CD4-positive, CD25-positive, alpha-beta regulatory T cell (primary cell): ENCODE results near the gene NTRK2. TPM values are rescaled to one million over a fixed set of nuclear protein-coding genes. Genes with fewer than 3 reads are reported as not detected.

Experiments used
- ATAC-seq, 2 donors: fragments of 150-1000 bp; cut with Tn5 transposase; one replicate each; pipeline ENCODE4 v1.10.0; 2021; ENCODE audit warnings: low read depth in 2 of 2, moderate number of reproducible peaks in 2 of 2, moderate library complexity in 1 of 2
- DNase-seq, 3 donors: peaks; one replicate each; pipeline versions ENCODE4 v3.0.0 to v3.0.0-alpha.2; 2012 to 2022; ENCODE audit warnings: mixed read lengths in 1 of 3
- H3K27ac ChIP-seq: one replicate; pipeline ENCODE4 v1.7.0; 2013; ENCODE audit warnings: mild to moderate bottlenecking, low read length; ENCODE audit not compliant: insufficient read depth, poor library complexity, severe bottlenecking
- H3K27me3 ChIP-seq: one replicate; pipeline ENCODE4 v1.7.0; 2013; ENCODE audit warnings: low read length; ENCODE audit not compliant: control insufficient read depth, insufficient read depth
- H3K36me3 ChIP-seq: one replicate; pipeline ENCODE4 v1.7.0; 2013; ENCODE audit warnings: mild to moderate bottlenecking, low read length, moderate library complexity; ENCODE audit not compliant: control insufficient read depth, insufficient read depth
- H3K4me1 ChIP-seq: 2 replicates; pipeline ENCODE4 v1.7.0; 2013; ENCODE audit warnings: mild to moderate bottlenecking, low read length; ENCODE audit not compliant: insufficient read depth, control insufficient read depth, poor library complexity, severe bottlenecking
- H3K4me3 ChIP-seq: one replicate; pipeline ENCODE4 v1.7.0; 2013; ENCODE audit warnings: low read depth, mild to moderate bottlenecking, low read length, moderate library complexity
- H3K9me3 ChIP-seq, 2 experiments: 1 replicate in 1 of 2; 2 replicates in 1 of 2; pipeline ENCODE4 v1.7.0; 2013; ENCODE audit warnings: low read length in 2 of 2, mild to moderate bottlenecking in 1 of 2, moderate library complexity in 1 of 2; ENCODE audit not compliant: control insufficient read depth in 2 of 2
- H3K27ac Mint-ChIP-seq, 3 donors: one replicate each; pipeline ENCODE4 v1.8.0; 2020 to 2022; ENCODE audit warnings: mild to moderate bottlenecking in 3 of 3, mixed read lengths in 3 of 3, moderate library complexity in 2 of 3
- H3K27me3 Mint-ChIP-seq: one replicate; pipeline ENCODE4 v1.8.0; 2022; ENCODE audit warnings: mild to moderate bottlenecking, mixed read lengths
- H3K36me3 Mint-ChIP-seq: one replicate; pipeline ENCODE4 v1.8.0; 2020; ENCODE audit warnings: mixed read lengths
- H3K4me1 Mint-ChIP-seq, 4 donors: one replicate each; pipeline ENCODE4 v1.8.0; 2020 to 2022; ENCODE audit warnings: mixed read lengths in 4 of 4, mild to moderate bottlenecking in 1 of 4
- H3K4me3 Mint-ChIP-seq, 4 donors: one replicate each; pipeline ENCODE4 v1.8.0; 2020 to 2022; ENCODE audit warnings: mild to moderate bottlenecking in 4 of 4, mixed read lengths in 4 of 4, moderate library complexity in 3 of 4
- H3K9me3 Mint-ChIP-seq, 7 donors: one replicate each; pipeline ENCODE4 v1.8.0; 2020 to 2022; ENCODE audit warnings: mixed read lengths in 7 of 7, mild to moderate bottlenecking in 3 of 7, moderate library complexity in 2 of 7
- polyA plus RNA-seq, 4 donors: library from polyadenylated mRNA; unstranded; fragments of 300-500 nt; fragmentation: Illumina TruSeq; gene quantifications; one replicate each; pipeline ENCODE4 v1.2.3, GENCODE V29; 2021
- total RNA-seq: library from RNA; stranded (reverse); gene quantifications from one replicate; pipeline ENCODE4 v1.2.3, GENCODE V29; 2022

NTRK2 gene
- total and polyA plus RNA-seq, 5 donors from 2014 or later, result 0.02 to 0.12 TPM; not detected in 3

DNA sequence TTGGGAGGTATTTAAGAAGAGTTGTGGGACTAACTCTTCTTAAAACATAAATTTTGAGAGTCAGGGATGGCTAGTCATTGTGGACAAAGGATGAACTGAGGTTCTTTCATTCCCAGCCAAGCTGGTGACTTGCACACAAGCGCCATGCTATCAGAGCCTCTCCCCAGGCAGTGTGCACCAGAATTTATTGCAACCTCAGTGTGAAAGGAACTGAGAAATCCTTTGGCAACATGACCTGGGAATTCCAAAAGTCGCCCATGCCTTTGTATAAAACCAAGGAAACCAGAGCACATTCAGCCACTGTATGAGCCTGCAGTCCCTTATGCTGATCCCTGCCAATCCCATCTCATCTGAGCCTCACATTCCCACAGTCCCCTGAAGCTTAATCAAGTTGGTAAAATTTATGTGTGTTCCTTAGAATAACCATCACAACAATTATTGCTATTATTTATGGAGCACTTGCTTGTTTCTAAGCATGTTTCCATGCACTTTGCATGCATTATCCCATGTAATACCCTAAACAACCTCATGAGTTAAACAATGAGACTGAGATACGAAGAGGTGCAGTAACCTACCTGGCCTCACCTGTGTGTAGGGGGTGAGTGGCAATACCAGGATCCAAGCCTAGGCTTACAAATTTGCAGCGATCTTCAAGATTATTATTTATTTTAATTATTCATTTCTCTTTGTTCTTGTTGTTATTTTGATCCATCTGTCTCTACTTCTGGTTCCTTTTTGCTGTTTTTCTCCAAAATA lies 116.4 kb downstream of the NTRK2 start:
- Histone ChIP-seq H3K36me3 (no peaks in the 10 kb centered on the region), H3K4me3 (no peak overlapping the region), H3K27ac (no peak overlapping the region), H3K27me3 (no peaks in the 10 kb centered on the region), H3K4me1 (no peaks in the 10 kb centered on the region), H3K9me3 (no peaks in the 10 kb centered on the region)
- DNase-seq (no peak), ATAC-seq (no peak)
- peaks cover 0 to 2% (median 0%) of the 10 kb centered on the region in 7 donors for H3K9me3 Mint-ChIP-seq
- peaks cover 5% of the 10 kb centered on the region for H3K27me3 Mint-ChIP-seq
- no peak overlapping the region for H3K27ac Mint-ChIP-seq
- H3K4me3 Mint-ChIP-seq, result no peak overlapping the region
- H3K4me1 Mint-ChIP-seq, result no peaks in the 10 kb centered on the region
- no peaks in the 10 kb centered on the region for H3K36me3 Mint-ChIP-seq

DNA sequence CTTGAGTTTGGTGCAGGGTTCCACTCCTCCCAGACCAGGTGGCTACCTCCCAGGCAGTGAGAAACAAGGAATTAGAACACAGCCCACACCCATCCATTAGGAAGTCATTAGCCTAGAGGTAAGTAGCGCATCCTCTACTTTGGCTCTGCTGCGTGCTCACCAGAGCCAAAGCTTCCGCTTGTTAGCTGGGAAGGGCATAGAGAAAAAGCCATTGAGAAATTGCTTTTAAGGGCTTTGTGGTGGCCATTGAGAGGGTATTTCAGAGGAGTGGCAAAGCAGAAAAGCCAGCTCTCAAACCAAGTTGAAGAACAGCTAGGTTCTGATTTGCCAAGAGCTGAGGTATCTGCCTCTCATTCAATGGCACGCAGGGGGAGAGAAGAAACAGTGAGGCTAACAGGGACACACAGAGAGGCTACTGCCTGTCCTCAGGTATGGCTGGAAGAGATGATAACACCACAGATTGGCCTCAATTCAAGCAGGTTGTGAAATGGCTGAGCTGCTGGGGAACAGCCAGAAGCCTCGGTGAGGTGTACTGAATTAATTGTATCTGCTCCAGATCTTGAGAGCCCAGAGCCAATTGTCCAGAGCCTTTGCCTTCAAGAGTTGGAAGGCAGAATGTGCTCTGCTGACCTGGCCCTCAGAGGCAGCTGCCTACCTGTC lies 119.4 kb downstream of the NTRK2 start:
- no peak for ATAC-seq
- H3K36me3 ChIP-seq, result no peaks in the 10 kb centered on the region

DNA sequence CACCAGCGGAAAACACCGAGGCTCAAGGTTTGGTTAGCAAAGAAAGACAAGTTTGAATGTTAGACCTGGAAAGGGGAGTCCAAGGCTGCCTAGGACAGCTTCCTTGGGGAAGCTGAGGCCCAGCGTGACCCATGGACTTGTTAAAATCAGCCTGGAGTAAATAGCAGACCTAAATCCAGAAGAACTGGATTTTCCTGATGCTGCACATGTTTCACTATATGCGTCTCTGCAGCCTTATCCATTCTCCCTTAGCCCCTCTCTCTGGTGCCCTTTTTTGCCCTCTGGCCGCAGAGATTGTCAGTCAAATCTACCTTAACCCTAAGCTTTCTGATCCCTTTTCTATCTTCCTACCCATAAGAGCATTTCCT lies 119.9 kb downstream of the NTRK2 start:
- Histone ChIP-seq H3K4me3 (no peak overlapping the region), H3K36me3 (no peaks in the 10 kb centered on the region), H3K27me3 (no peaks in the 10 kb centered on the region), H3K27ac (no peak overlapping the region), H3K9me3 (no peaks in the 10 kb centered on the region), H3K4me1 (no peaks in the 10 kb centered on the region)
- H3K4me3 Mint-ChIP-seq, result no peak overlapping the region
- no peak overlapping the region for H3K27ac Mint-ChIP-seq
- no peaks in the 10 kb centered on the region for H3K9me3 Mint-ChIP-seq
- H3K27me3 Mint-ChIP-seq, result no peaks in the 10 kb centered on the region
- ATAC-seq, result no peak
- H3K4me1 Mint-ChIP-seq, result no peaks in the 10 kb centered on the region
- no peaks in the 10 kb centered on the region for H3K36me3 Mint-ChIP-seq
- DNase-seq, result no peak

More for the DNA sequence above, 119.4 kb downstream of the NTRK2 start:
- H3K36me3 Mint-ChIP-seq, result no peaks in the 10 kb centered on the region
- H3K4me1 ChIP-seq, result no peaks in the 10 kb centered on the region
- no peak overlapping the region for H3K4me3 Mint-ChIP-seq
- DNase-seq, result no peak
- no peaks in the 10 kb centered on the region for H3K9me3 Mint-ChIP-seq
- H3K27me3 ChIP-seq, result no peaks in the 10 kb centered on the region
- H3K4me1 Mint-ChIP-seq, result no peaks in the 10 kb centered on the region
- H3K9me3 ChIP-seq, result no peaks in the 10 kb centered on the region
- no peak overlapping the region for H3K27ac ChIP-seq
- H3K27me3 Mint-ChIP-seq, result no peaks in the 10 kb centered on the region
- H3K27ac Mint-ChIP-seq, result no peak overlapping the region
- no peak overlapping the region for H3K4me3 ChIP-seq

DNA sequence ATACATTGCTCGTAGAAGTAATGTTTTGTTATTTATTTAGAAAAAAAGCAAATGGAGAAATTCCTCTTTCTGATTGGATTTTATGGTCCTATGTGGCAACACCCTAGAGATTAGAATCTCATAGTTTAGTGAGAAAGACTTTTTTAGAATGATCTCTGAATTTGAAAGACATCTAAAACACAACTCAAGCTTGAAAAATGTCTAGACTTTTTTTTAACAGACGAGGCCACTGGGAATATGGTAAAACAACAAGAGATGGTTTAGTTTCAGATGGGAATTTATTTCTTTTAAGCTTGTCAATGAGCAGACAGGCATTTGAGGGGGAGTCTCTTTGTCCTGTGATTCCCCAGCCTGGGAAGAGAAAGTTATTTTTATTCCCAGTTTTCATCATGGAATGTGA lies 122.1 kb downstream of the NTRK2 start:
- H3K9me3 Mint-ChIP-seq, result no peaks in the 10 kb centered on the region
- DNase-seq (no peak), ATAC-seq (no peak)
- no peak overlapping the region for H3K4me3 Mint-ChIP-seq
- H3K4me3 ChIP-seq, result no peak overlapping the region
- H3K4me1 ChIP-seq, result no peaks in the 10 kb centered on the region
- no peak overlapping the region for H3K27ac ChIP-seq
- H3K27me3 ChIP-seq, result no peaks in the 10 kb centered on the region
- H3K36me3 ChIP-seq, result no peaks in the 10 kb centered on the region
- no peaks in the 10 kb centered on the region for H3K9me3 ChIP-seq
- no peaks in the 10 kb centered on the region for H3K4me1 Mint-ChIP-seq
- H3K36me3 Mint-ChIP-seq, result no peaks in the 10 kb centered on the region
- H3K27ac Mint-ChIP-seq, result no peak overlapping the region
- H3K27me3 Mint-ChIP-seq, result no peaks in the 10 kb centered on the region

DNA sequence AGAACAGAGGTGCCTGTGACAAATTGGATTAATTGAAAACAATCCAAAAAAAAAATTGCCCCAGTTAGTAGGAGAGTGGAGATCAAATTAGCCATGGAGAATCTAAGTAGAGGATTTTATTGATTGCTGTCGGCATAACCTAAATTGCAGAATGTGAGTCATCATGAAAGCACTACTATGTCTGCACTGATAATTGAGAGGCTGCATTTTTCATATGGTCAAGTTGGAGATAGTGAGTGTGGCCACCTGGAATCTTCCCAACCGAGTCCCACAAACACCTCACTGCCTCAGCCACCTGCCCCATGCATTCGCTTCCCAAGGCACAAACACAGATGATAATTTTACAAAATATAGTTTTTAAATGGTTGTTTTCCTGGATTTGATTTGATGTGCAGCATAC lies 123.7 kb downstream of the NTRK2 start:
- Mint-ChIP-seq H3K27me3 (no peaks in the 10 kb centered on the region), H3K9me3 (no peaks in the 10 kb centered on the region), H3K36me3 (no peaks in the 10 kb centered on the region), H3K4me1 (no peaks in the 10 kb centered on the region), H3K4me3 (no peak overlapping the region), H3K27ac (no peak overlapping the region)
- no peak for DNase-seq
- Histone ChIP-seq H3K27ac (no peak overlapping the region), H3K27me3 (no peaks in the 10 kb centered on the region), H3K4me1 (no peaks in the 10 kb centered on the region), H3K9me3 (no peaks in the 10 kb centered on the region), H3K36me3 (no peaks in the 10 kb centered on the region), H3K4me3 (no peak overlapping the region)
- no peak for ATAC-seq

DNA sequence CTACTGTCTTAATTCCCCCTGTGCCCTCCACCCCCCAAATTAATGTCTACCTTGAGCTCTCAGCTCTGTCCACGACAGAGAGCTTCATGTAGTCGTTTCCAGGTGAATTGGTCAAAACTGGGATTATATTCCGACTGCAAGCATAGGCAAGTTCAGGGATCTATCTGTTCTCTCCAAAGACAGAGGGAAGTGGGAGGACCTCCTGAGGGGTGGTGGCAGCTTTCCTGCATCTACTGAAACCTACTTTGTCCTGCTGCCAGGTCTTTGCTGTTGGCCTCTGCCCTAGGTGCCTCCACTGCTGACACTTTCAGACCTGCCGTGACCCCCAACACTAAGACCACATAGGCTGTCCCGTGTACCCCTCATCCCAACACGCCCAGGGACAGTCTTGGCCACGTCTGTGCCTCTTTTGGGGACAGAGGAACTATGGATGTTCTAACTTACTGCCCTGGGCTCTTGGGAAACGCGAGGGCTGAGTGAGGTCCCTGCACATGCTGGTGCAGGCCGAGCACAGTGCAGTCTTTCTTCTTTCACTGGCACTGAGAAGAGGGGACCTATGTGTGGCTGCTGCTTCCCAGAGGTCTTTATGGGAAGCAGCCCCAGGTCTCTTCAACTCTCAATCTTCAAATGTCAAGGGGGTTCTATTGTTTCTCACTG lies 125.6 kb downstream of the NTRK2 start:
- Histone ChIP-seq H3K27me3 (no peaks in the 10 kb centered on the region), H3K9me3 (no peaks in the 10 kb centered on the region), H3K4me3 (no peak overlapping the region), H3K36me3 (no peaks in the 10 kb centered on the region), H3K4me1 (no peaks in the 10 kb centered on the region), H3K27ac (no peak overlapping the region)
- DNase-seq, result no peak
- H3K4me1 Mint-ChIP-seq, result no peaks in the 10 kb centered on the region
- H3K36me3 Mint-ChIP-seq, result no peaks in the 10 kb centered on the region
- H3K27ac Mint-ChIP-seq, result no peak overlapping the region
- no peaks in the 10 kb centered on the region for H3K9me3 Mint-ChIP-seq
- ATAC-seq, result no peak
- H3K4me3 Mint-ChIP-seq, result no peak overlapping the region
- no peaks in the 10 kb centered on the region for H3K27me3 Mint-ChIP-seq

DNA sequence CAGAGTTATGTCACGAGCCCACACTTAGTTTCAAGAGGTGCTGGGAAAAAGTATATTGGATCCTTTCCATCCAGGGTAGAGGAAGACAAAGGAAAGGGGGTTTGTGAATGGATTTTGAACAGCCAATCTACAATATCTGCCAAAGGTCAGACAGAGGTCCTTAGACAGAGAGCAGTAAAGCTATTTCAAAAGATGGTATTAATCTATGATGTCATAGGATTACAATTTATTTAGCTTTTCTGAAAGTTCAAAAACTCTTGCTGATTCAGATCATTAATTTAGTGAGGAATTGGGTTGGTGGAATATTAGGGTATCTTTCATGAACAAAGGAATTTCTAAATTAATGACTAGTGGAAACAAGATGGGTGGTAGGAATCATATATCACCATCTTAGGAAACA lies 126.9 kb downstream of the NTRK2 start:
- Mint-ChIP-seq H3K4me3 (no peak overlapping the region), H3K27me3 (no peaks in the 10 kb centered on the region), H3K4me1 (no peaks in the 10 kb centered on the region), H3K27ac (no peak overlapping the region), H3K36me3 (no peaks in the 10 kb centered on the region), H3K9me3 (no peaks in the 10 kb centered on the region)
- Histone ChIP-seq H3K4me3 (no peak overlapping the region), H3K9me3 (no peaks in the 10 kb centered on the region), H3K27ac (no peak overlapping the region), H3K36me3 (no peaks in the 10 kb centered on the region), H3K27me3 (no peaks in the 10 kb centered on the region), H3K4me1 (no peaks in the 10 kb centered on the region)
- no peak for ATAC-seq
- no peak for DNase-seq
